ENCODE data around the gene NFASC.

Gene NFASC

DNA sequence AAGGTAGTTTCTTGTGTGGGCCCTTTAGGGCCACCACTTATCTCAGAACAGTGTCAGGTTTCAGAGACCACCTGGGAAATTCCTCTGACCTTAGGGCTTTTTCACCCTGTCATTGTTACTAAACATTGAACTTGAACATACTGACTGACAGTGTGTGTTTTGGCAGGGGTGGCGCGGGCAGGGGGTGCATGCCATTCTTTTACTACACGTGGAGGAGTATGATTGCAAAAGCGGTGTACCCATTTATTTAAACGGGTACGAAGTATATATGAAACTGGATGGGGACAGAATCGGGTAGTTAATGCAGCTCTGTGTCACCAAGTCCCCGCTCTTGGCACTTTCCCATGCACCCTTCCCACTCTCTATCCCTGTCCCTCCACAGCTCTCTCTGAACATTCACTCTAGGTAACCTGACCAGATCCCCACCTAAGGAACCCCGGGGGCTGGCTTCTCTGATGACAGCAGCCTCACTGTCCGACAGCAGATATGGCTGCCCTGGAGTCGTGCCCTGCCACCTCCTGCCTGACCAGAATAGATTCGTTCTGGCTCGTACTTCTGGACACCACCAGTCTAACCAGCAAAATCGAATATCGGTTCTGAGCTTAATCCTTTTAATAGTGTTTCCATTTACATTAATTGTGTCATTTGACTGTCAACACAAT, 51.3 kb downstream of the NFASC start:
- no peak for DNase-seq
- H3K4me3 ChIP-seq (ENCODE audit: low read depth, low read length) = no peak overlapping the region
- H2BK120ac ChIP-seq (ENCODE audit: insufficient read depth, low read length, poor library complexity) = no peak overlapping the region
- H4K8ac ChIP-seq (ENCODE audit: low read depth, low read length) = no peak overlapping the region
- H3K4ac ChIP-seq (ENCODE audit: low read depth, low read length) = no peak overlapping the region
- no peak overlapping the region for H3K4me2 ChIP-seq (ENCODE audit: low read length)
- H3K79me1 ChIP-seq (ENCODE audit: low read length) = peaks cover 1% of the 10 kb centered on the region
- no CpG with 5 or more reads among the region's 15 CpGs for WGBS (ENCODE audit: extremely low coverage, insufficient coverage, insufficient read length)
- H2AK5ac ChIP-seq (ENCODE audit: low read length) = no peak overlapping the region
- H2BK5ac ChIP-seq (ENCODE audit: low read depth, low read length, poor library complexity) = no peak overlapping the region
- H2BK12ac ChIP-seq (ENCODE audit: low read length) = no peak overlapping the region
- no peak overlapping the region for H3K14ac ChIP-seq (ENCODE audit: low read length)
- no peak overlapping the region for H3K9ac ChIP-seq (ENCODE audit: low read length)
- no peak overlapping the region for H4K12ac ChIP-seq (ENCODE audit: low read depth, low read length)
- no peak overlapping the region for H2AFZ ChIP-seq (ENCODE audit: insufficient read depth, low read length, poor library complexity)
- no peak overlapping the region for H3K23ac ChIP-seq (ENCODE audit: low read length)
- no peak overlapping the region for H4K91ac ChIP-seq (ENCODE audit: low read depth, low read length)
- no peak overlapping the region for H3K27ac ChIP-seq (ENCODE audit: low read depth, low read length)
- no peak overlapping the region for H3K18ac ChIP-seq (ENCODE audit: low read length)
- H3K79me2 ChIP-seq (ENCODE audit: control insufficient read depth, insufficient read depth, low read length, poor library complexity) = no peaks in the 10 kb centered on the region
- no peaks in the 10 kb centered on the region for H3K27me3 ChIP-seq (ENCODE audit: insufficient read depth, low read length)
- H3K4me1 ChIP-seq (ENCODE audit: control insufficient read depth in 1 of 2, insufficient read depth in 2 of 2, low read length in 2 of 2) = peaks cover 12 to 17% of the 10 kb centered on the region in 2 experiments
- no peaks in the 10 kb centered on the region for H3K9me3 ChIP-seq (ENCODE audit: insufficient read depth, low read depth, low read length)
- H3K36me3 ChIP-seq (ENCODE audit: control insufficient read depth in 1 of 2, insufficient read depth in 2 of 2, low read length in 2 of 2) = no peaks in the 10 kb centered on the region

DNA sequence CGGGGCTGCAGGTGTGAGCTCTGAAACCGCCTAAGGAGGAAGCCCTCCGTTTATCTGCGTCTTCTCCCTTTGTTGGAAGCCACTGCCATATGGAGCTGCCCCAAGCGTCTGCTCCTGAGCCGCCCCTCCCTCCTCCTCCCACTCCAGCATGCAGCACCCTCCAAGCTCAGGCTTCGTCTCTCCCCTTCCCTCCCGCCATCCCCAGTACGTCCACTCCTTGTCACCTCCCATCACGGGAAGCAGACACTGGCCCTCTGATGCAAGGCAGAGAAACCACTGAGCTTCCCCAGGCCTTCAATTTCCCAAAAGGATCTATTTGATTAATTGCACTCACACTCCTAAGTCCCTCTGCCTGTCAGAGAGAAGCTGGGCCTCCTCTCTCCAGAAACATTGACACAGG, 52.5 kb downstream of the NFASC start:
- Histone ChIP-seq H3K36me3 (ENCODE audit: control insufficient read depth in 1 of 2, insufficient read depth in 2 of 2, low read length in 2 of 2) (no peaks in the 10 kb centered on the region), H2AFZ (ENCODE audit: insufficient read depth, low read length, poor library complexity) (no peak overlapping the region), H3K4me2 (ENCODE audit: low read length) (no peak overlapping the region), H3K4me1 (ENCODE audit: control insufficient read depth in 1 of 2, insufficient read depth in 2 of 2, low read length in 2 of 2) (peaks cover 12 to 17% of the 10 kb centered on the region in 2 experiments), H2AK5ac (ENCODE audit: low read length) (no peak overlapping the region), H3K79me1 (ENCODE audit: low read length) (peaks cover 1% of the 10 kb centered on the region), H3K27me3 (ENCODE audit: insufficient read depth, low read length) (no peaks in the 10 kb centered on the region), H3K4me3 (ENCODE audit: low read depth, low read length) (no peak overlapping the region), H4K8ac (ENCODE audit: low read depth, low read length) (no peak overlapping the region), H3K79me2 (ENCODE audit: control insufficient read depth, insufficient read depth, low read length, poor library complexity) (no peaks in the 10 kb centered on the region), H3K9me3 (ENCODE audit: insufficient read depth, low read depth, low read length) (no peaks in the 10 kb centered on the region), H3K4ac (ENCODE audit: low read depth, low read length) (no peak overlapping the region), H3K9ac (ENCODE audit: low read length) (no peak overlapping the region), H2BK120ac (ENCODE audit: insufficient read depth, low read length, poor library complexity) (no peak overlapping the region), H2BK12ac (ENCODE audit: low read length) (no peak overlapping the region), H3K27ac (ENCODE audit: low read depth, low read length) (no peak overlapping the region), H2BK5ac (ENCODE audit: low read depth, low read length, poor library complexity) (no peak overlapping the region), H3K23ac (ENCODE audit: low read length) (no peak overlapping the region), H3K14ac (ENCODE audit: low read length) (no peak overlapping the region), H4K12ac (ENCODE audit: low read depth, low read length) (no peak overlapping the region), H3K18ac (ENCODE audit: low read length) (no peak overlapping the region), H4K91ac (ENCODE audit: low read depth, low read length) (peak overlapping the region; percentile 8)
- no peak for DNase-seq
- WGBS (ENCODE audit: extremely low coverage, insufficient coverage, insufficient read length) = no CpG with 5 or more reads among the region's 10 CpGs

DNA sequence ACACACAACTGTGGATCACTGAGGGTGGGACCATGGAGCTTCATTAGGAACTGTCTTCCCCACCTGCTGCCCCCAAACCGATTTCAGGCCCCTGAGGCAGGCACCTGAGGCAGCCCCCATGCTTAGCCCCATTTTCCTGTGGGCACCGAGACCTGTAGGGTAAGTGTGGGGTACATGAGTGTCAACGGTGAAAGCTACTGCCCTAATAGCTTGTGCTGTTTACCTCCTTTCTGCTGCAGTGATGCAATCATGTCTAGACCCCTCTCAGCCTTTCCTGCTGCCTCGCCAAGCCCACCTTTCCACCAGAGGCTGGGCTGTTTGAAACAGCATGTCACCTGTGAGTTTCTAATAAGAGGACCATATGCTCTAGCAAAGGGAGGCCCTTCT, 53.0 kb downstream of the NFASC start:
- Histone ChIP-seq H3K27me3 (ENCODE audit: insufficient read depth, low read length) (no peaks in the 10 kb centered on the region), H3K79me1 (ENCODE audit: low read length) (peaks cover 1% of the 10 kb centered on the region), H3K9ac (ENCODE audit: low read length) (no peak overlapping the region), H4K8ac (ENCODE audit: low read depth, low read length) (no peak overlapping the region), H3K4me2 (ENCODE audit: low read length) (peak overlapping the region; percentile 34), H3K9me3 (ENCODE audit: insufficient read depth, low read depth, low read length) (no peaks in the 10 kb centered on the region), H2AK5ac (ENCODE audit: low read length) (no peak overlapping the region), H2BK12ac (ENCODE audit: low read length) (no peak overlapping the region), H3K79me2 (ENCODE audit: control insufficient read depth, insufficient read depth, low read length, poor library complexity) (no peaks in the 10 kb centered on the region), H4K91ac (ENCODE audit: low read depth, low read length) (peak overlapping the region; percentile 8), H3K27ac (ENCODE audit: low read depth, low read length) (no peak overlapping the region), H2BK120ac (ENCODE audit: insufficient read depth, low read length, poor library complexity) (no peak overlapping the region), H3K4ac (ENCODE audit: low read depth, low read length) (no peak overlapping the region), H4K12ac (ENCODE audit: low read depth, low read length) (no peak overlapping the region), H3K23ac (ENCODE audit: low read length) (no peak overlapping the region), H2BK5ac (ENCODE audit: low read depth, low read length, poor library complexity) (no peak overlapping the region), H3K4me1 (ENCODE audit: control insufficient read depth in 1 of 2, insufficient read depth in 2 of 2, low read length in 2 of 2) (peaks cover 12 to 17% of the 10 kb centered on the region in 2 experiments), H3K18ac (ENCODE audit: low read length) (no peak overlapping the region), H3K14ac (ENCODE audit: low read length) (no peak overlapping the region), H3K36me3 (ENCODE audit: control insufficient read depth in 1 of 2, insufficient read depth in 2 of 2, low read length in 2 of 2) (no peaks in the 10 kb centered on the region), H2AFZ (ENCODE audit: insufficient read depth, low read length, poor library complexity) (no peak overlapping the region), H3K4me3 (ENCODE audit: low read depth, low read length) (no peak overlapping the region)
- WGBS (ENCODE audit: extremely low coverage, insufficient coverage, insufficient read length) = no CpG with 5 or more reads among the region's 4 CpGs
- no peak for DNase-seq

DNA sequence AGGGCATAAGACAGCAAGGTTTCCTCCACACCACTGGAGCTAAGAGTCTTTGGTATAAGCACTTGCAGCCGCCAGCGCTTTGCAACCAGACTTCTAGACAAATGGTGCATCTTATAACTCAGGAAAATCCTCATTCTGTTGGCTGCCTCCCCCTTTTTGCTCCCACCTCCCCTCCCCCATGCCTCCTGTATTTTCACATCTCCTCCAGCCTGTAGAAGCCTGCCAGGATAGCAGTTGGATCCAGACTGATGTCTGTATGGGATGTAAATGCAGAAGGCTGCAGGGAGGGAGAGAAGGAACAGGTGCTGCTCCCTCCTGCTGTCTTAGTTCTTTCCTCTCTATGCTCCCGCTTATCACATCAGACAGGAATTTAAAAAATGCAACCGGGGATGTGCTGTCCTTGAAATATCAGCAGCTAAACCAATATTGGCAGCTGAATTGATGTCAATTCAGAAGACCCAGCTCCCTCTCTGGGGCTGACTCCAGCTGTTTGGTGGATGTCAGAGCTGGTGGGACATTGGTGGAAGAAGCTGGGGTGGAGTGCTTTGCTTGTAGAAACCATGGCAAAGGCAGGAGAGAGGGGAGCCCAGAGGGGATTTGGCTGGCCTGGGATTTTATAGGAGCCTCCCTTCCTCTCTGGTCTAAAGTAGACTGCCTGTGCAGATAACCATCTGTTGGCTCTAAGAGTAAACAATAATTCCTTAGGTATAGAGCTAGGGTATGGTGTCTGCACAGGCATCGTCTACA, 53.5 kb downstream of the NFASC start:
- peak overlapping the region; percentile 18 for H3K4me2 ChIP-seq (ENCODE audit: low read length)
- H3K27ac ChIP-seq (ENCODE audit: low read depth, low read length) = no peak overlapping the region
- no peak overlapping the region for H3K4ac ChIP-seq (ENCODE audit: low read depth, low read length)
- H3K9ac ChIP-seq (ENCODE audit: low read length) = no peak overlapping the region
- no peak overlapping the region for H2AFZ ChIP-seq (ENCODE audit: insufficient read depth, low read length, poor library complexity)
- H3K79me2 ChIP-seq (ENCODE audit: control insufficient read depth, insufficient read depth, low read length, poor library complexity) = no peaks in the 10 kb centered on the region
- no peak overlapping the region for H4K8ac ChIP-seq (ENCODE audit: low read depth, low read length)
- no peaks in the 10 kb centered on the region for H3K36me3 ChIP-seq (ENCODE audit: control insufficient read depth in 1 of 2, insufficient read depth in 2 of 2, low read length in 2 of 2)
- no peak overlapping the region for H3K18ac ChIP-seq (ENCODE audit: low read length)
- H2BK5ac ChIP-seq (ENCODE audit: low read depth, low read length, poor library complexity) = no peak overlapping the region
- peaks cover 1% of the 10 kb centered on the region for H3K79me1 ChIP-seq (ENCODE audit: low read length)
- H4K91ac ChIP-seq (ENCODE audit: low read depth, low read length) = no peak overlapping the region
- DNase-seq = peak in 1 of 2 donors; percentile 27
- no peaks in the 10 kb centered on the region for H3K27me3 ChIP-seq (ENCODE audit: insufficient read depth, low read length)
- no peak overlapping the region for H2AK5ac ChIP-seq (ENCODE audit: low read length)
- H3K14ac ChIP-seq (ENCODE audit: low read length) = no peak overlapping the region
- H2BK12ac ChIP-seq (ENCODE audit: low read length) = no peak overlapping the region
- peaks cover 12 to 17% of the 10 kb centered on the region in 2 experiments for H3K4me1 ChIP-seq (ENCODE audit: control insufficient read depth in 1 of 2, insufficient read depth in 2 of 2, low read length in 2 of 2)
- H3K9me3 ChIP-seq (ENCODE audit: insufficient read depth, low read depth, low read length) = no peaks in the 10 kb centered on the region
- no peak overlapping the region for H3K23ac ChIP-seq (ENCODE audit: low read length)
- WGBS (ENCODE audit: extremely low coverage, insufficient coverage, insufficient read length) = no CpG with 5 or more reads among the region's 5 CpGs
- no peak overlapping the region for H4K12ac ChIP-seq (ENCODE audit: low read depth, low read length)
- H2BK120ac ChIP-seq (ENCODE audit: insufficient read depth, low read length, poor library complexity) = no peak overlapping the region
- no peak overlapping the region for H3K4me3 ChIP-seq (ENCODE audit: low read depth, low read length)

Data from trophoblast cell (in vitro differentiated cells and primary cell).